NCI-H1694 treated with DMSO at 0.1 percent for 48 hours (cell line): ENCODE data around the gene VWA3A.

Source experiments
- DNase-seq: peaks from one replicate; lab custom pipeline; 2025; lab: John Stamatoyannopoulos, UW

The VWA3A gene

DNA sequence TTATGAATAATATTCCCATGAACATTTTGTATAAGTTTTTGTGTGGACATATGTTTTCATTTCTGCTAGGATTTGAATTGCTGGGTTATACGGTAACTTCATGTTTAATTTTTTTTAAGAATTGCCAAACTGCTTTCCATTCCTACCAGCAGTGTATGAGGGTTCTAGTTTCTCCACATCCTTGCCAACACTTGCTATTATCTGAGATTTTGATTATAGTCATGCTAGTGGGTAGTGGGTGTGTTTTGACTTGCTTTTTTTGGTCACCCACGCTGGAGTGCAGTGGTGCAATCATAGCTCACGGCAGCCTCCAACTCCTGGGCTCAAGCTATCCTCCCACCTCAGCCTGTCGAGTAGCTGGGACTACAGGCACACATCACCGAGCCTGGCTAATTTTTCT, 110.8 kb downstream of the VWA3A start:
- no peak for DNase-seq

DNA sequence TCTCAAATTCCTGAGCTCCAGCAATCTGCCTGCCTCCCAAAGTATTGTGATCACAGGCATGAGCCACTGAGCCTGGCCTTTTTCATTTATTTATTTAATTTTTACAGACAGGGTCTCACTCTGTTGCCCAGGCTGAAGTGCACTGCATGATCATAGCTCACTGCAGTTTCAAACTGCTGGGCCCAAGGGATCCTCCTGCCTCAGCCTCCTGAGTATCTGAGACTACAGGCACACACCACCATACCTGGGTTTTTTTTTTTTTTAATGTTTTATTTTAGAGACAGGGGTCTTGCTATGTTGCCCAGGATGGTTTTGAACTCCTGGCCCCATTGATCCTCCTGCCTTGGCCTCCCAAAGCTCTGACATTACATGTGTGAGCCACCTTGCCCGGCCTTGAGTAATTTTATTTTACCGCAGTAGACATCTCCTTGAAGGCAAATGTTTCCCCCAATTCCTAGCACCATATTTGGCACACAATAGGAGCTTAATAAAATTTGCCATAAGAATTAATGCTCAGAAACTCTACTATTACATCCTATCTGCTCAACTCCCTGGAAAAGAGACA, 111.8 kb downstream of the VWA3A start:
- DNase-seq, result no peak

DNA sequence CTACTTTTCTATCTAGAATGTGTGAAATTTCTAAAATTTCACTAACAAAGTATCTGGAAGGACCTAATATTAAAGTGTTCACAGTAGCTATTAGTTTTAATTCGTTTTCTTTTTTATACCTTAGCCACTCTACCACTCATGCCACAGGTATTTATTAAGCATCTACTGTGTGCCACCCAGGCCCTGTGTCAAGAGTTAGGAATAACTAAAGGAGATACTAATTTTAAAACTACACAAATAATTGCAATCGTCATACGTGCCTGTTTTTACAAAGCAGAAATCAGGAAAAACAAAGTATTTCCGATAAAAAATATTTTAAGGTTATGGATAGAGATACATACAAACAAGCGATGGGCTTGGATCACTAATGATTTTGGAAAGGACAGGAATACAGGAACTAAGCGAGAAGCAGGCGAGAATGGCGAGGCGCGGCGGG, 113.3 kb downstream of the VWA3A start:
- DNase-seq, result no peak

DNA sequence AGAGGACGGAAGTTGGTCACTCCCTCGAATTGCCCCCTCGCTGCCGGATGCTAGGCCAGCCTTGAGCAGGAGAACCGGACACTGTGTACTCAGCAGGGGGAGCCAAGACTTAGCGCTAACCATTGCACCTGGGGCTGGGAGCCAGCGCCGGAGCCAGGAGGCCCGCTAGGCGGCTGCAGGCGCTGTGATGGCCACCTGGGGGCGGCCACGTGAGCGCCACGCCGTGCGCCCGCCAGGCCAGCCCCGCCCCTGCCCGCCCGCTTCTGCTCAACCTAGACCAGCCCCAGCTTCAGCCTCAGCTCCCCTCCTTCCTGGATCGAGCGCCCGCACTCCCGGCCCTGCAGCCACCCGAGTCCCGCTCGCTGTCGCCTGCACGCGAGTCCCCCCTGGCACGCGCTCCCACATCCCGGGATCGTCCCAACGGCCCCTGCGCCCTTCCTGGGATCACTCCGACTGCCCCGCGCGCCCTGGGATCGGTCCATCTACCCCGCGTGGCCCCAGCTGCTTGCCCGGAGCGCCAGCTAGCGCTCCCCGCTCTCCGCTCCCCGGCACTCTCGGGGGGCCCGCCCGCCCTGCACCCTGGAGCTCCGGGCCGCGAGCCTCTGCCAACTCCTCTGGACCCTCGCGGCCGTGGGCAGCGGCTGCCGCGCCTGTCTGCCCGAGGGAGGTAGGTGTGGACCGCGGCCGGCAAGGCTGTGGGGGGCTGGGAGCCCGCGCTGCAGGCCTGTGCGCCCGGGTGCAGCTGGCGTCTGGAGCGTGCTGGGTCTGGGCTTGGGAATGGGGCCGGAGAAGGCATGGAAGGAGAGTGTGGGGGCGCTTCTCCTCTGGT, 113.9 kb downstream of the VWA3A start, which contains the start of gene EEF2K:
TSS of gene EEF2K (plus strand) at position 266 of the 829 bp plus-strand sequence. CDS start 19,452 bp downstream, outside the sequence.
- DNase-seq, result peak; percentile 64
